Measurements from ENCODE around the gene KRTAP4-3.
"Not testable (repeated sequence)": the region's sequence is repeated elsewhere in the genome, so short reads cannot be mapped to it uniquely, and the experiment has no call there.

The KRTAP4-3 gene

GRCh38 chr17:41117846-41118386 is 50.1 kb downstream of the KRTAP4-3 start, which contains the start of gene KRTAP4-11:
TSS of gene KRTAP4-11 (minus strand) at chr17:41118373. CDS start at chr17:41118315, 58 bp downstream.
- not testable (repeated sequence) for DNase-seq (ENCODE audit: low read depth)

Measured in stimulated activated CD8-positive, alpha-beta memory T cell treated with anti-CD3 and anti-CD28 coated beads, Interleukin-12 subunit alpha, Interleukin-12 subunit beta, amount 100 ng/mL, for 1 hour (primary cell).